Measurements from ENCODE around the gene NTHL1. TPM values are rescaled to one million over a fixed set of nuclear protein-coding genes. Genes with fewer than 3 reads are reported as not detected.

Gene NTHL1
- total and polyA plus RNA-seq, 9 donors, result 1.9 to 38.1 (median 23.9) TPM

DNA sequence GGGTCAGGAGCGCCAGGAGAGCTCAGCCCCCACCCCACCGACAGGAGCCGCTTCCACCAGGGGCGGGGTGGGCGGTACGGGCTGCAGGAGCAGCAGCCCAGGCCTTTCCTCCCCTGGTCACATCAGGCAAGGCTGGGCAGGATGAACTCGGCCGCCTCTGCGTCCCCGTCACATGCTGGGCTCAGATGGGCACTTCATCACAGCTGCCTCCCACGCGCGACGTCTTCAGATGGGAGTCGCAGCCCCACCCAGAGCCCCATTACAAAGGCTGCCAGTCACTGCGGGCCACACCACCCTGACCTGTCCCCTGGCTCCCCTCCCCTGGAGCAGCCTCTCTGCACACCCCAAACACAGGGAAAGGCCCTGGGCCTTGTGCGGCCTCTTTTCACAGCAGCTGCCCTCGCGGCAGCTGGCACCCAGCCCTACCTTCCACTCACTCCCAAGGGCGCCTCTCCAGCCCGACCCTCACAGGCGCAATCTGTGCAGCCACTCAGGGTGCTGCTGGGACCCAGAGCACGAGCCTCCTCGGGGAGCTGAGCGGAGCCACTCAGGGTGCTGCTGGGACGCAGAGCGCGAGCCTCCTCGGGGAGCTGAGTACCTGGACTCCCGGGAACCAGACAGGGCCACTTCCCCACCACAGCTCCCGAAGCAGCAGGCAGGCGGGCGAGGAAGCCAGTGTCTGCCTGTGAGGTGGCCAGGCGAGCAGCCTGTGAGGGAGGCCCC lies 42.7 kb downstream of the NTHL1 start:
- intact Hi-C loops (cut with DNase I), result no loop called here
- H3K4me1 ChIP-seq (ENCODE audit: insufficient read depth), result peaks cover 20% of the 10 kb centered on the region
- no peak for TF ChIP-seq POLR2A (IDR thresholded peaks at IDR 0.05)
- no peak for TF ChIP-seq EP300 (IDR thresholded peaks at IDR 0.05)
- TF ChIP-seq, protein P1, sequence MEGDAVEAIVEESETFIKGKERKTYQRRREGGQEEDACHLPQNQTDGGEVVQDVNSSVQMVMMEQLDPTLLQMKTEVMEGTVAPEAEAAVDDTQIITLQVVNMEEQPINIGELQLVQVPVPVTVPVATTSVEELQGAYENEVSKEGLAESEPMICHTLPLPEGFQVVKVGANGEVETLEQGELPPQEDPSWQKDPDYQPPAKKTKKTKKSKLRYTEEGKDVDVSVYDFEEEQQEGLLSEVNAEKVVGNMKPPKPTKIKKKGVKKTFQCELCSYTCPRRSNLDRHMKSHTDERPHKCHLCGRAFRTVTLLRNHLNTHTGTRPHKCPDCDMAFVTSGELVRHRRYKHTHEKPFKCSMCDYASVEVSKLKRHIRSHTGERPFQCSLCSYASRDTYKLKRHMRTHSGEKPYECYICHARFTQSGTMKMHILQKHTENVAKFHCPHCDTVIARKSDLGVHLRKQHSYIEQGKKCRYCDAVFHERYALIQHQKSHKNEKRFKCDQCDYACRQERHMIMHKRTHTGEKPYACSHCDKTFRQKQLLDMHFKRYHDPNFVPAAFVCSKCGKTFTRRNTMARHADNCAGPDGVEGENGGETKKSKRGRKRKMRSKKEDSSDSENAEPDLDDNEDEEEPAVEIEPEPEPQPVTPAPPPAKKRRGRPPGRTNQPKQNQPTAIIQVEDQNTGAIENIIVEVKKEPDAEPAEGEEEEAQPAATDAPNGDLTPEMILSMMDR (IDR thresholded peaks at IDR 0.05), result no peak
- H3K4me3 ChIP-seq, result no peak overlapping the region
- no peaks in the 10 kb centered on the region for H3K9me3 ChIP-seq
- peak in 2 of 5 donors; percentile 36 to 46 for DNase-seq
- 73 to 80% (median 77%) methylated on average over 34 of the region's 34 CpGs for WGBS, 3 donors
- no peak overlapping the region for H3K27ac ChIP-seq
- no peaks in the 10 kb centered on the region for H3K36me3 ChIP-seq
- H3K27me3 ChIP-seq, result no peaks in the 10 kb centered on the region

- DNase-seq, result peak; percentile 66 to 84 (median 77)
- intact Hi-C loops (cut with DNase I), result no loop called here
- no peak overlapping the region for H3K27ac ChIP-seq
- H3K36me3 ChIP-seq, result no peaks in the 10 kb centered on the region
- no peak for TF ChIP-seq EP300 (IDR thresholded peaks at IDR 0.05)
- TF ChIP-seq, protein P1 (IDR thresholded peaks at IDR 0.05), result peak; percentile 57 to 71 (median 60)
- no peak for TF ChIP-seq POLR2A (IDR thresholded peaks at IDR 0.05)
- peaks cover 19% of the 10 kb centered on the region for H3K4me1 ChIP-seq (ENCODE audit: insufficient read depth)
- H3K9me3 ChIP-seq, result no peaks in the 10 kb centered on the region
- no peaks in the 10 kb centered on the region for H3K27me3 ChIP-seq
- 27 to 40% (median 32%) methylated on average over 28 to 36 of the region's 36 CpGs for WGBS, 3 donors
- H3K4me3 ChIP-seq, result no peak overlapping the region
Observed at GRCh38 chr16:2003827-2004641, 43.6 kb downstream of the NTHL1 start.

DNA sequence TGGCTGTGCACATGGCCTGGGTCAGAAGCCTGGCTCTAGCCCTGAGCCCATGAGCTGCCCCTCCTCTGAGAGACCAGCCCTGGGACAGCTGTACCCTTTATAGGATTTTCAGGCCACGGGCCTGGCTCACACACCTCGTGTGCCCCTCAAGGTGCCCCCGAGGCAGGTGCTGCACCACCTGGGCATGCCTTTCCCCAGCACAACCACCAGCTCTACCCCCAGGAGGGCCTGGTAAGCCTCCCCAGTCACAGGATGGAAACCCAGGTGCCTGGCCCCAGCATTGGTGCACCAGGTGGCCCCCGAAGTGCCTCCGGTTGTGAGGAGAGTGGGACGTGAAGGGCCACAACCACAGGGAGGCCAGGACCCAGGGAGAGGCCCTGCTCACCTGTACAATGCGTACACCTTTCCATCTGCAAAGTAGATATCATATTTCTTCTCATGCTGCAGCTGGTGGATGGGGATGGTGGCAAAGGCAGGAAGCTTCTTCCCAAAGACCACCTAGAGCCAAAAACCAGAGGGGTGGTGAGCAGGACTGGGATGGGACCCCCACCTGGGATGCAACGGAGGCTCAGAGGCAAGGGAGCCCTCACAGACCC lies 44.3 kb downstream of the NTHL1 start:
- DNase-seq, result peak in 1 of 5 donors; percentile 22
- Histone ChIP-seq H3K9me3 (no peaks in the 10 kb centered on the region), H3K27ac (no peak overlapping the region), H3K27me3 (no peaks in the 10 kb centered on the region), H3K36me3 (no peaks in the 10 kb centered on the region), H3K4me1 (ENCODE audit: insufficient read depth) (peaks cover 14% of the 10 kb centered on the region), H3K4me3 (no peak overlapping the region)
- intact Hi-C loops (cut with DNase I), result no loop called here
- TF ChIP-seq, protein P1 (IDR thresholded peaks at IDR 0.05), result no peak
- TF ChIP-seq POLR2A (IDR thresholded peaks at IDR 0.05), result no peak
- TF ChIP-seq EP300 (IDR thresholded peaks at IDR 0.05), result no peak
- WGBS, 3 donors, result 81 to 87% (median 81%) methylated on average over 8 of the region's 8 CpGs

- Histone ChIP-seq H3K9me3 (no peaks in the 10 kb centered on the region), H3K36me3 (no peaks in the 10 kb centered on the region), H3K4me1 (ENCODE audit: insufficient read depth) (peaks cover 16% of the 10 kb centered on the region), H3K4me3 (no peak overlapping the region), H3K27me3 (no peaks in the 10 kb centered on the region), H3K27ac (no peak overlapping the region)
- DNase-seq, result peak in 2 of 5 donors; percentile 26 to 40
- intact Hi-C loops (cut with DNase I), result no loop called here
- 87 to 91% (median 90%) methylated on average over 39 to 47 of the region's 47 CpGs for WGBS, 3 donors
- no peak for TF ChIP-seq POLR2A (IDR thresholded peaks at IDR 0.05)
Observed at GRCh38 chr16:2002406-2003230, 45.0 kb downstream of the NTHL1 start.

Measured in ovary (tissue), 9 donors.